Thymus (tissue), 11 donors: ENCODE measurements around the gene MYLK3. TPM values are rescaled to one million over a fixed set of nuclear protein-coding genes. Genes with fewer than 3 reads are reported as not detected.

Experiments
- DNase-seq, 9 donors: peaks; one replicate each; pipeline ENCODE4 v3.0.0-alpha.2; 2013; ENCODE audit warnings: low spot score in 9 of 9, low read depth in 6 of 9, missing footprints in 1 of 9
- H3K27ac ChIP-seq, 2 donors: one replicate each; pipeline ENCODE4 v1.5.1; 2013; ENCODE audit warnings: control low read depth in 1 of 2, low read depth in 1 of 2, low read length in 1 of 2, mild to moderate bottlenecking in 1 of 2, moderate library complexity in 1 of 2
- H3K27me3 ChIP-seq, 2 donors: one replicate each; pipeline ENCODE4 v1.5.1; 2013; ENCODE audit warnings: low read length in 1 of 2; ENCODE audit not compliant: control insufficient read depth in 2 of 2, insufficient read depth in 1 of 2
- H3K36me3 ChIP-seq, 2 donors: one replicate each; pipeline ENCODE4 v1.5.1; 2013; ENCODE audit warnings: low read length in 1 of 2, mild to moderate bottlenecking in 1 of 2, moderate library complexity in 1 of 2; ENCODE audit not compliant: control insufficient read depth in 2 of 2, insufficient read depth in 2 of 2
- H3K4me1 ChIP-seq, 2 donors: one replicate each; pipeline ENCODE4 v1.5.1; 2013; ENCODE audit warnings: low read length in 2 of 2; ENCODE audit not compliant: control insufficient read depth in 2 of 2, insufficient read depth in 2 of 2
- H3K4me3 ChIP-seq, 2 donors: one replicate each; pipeline ENCODE4 v1.5.1; 2013; ENCODE audit warnings: low read length in 2 of 2, control low read depth in 1 of 2, mild to moderate bottlenecking in 1 of 2
- H3K9me3 ChIP-seq, 2 donors: one replicate each; pipeline ENCODE4 v1.5.1; 2013; ENCODE audit warnings: low read length in 1 of 2, mild to moderate bottlenecking in 1 of 2; ENCODE audit not compliant: control insufficient read depth in 2 of 2, insufficient read depth in 1 of 2
- WGBS: extraction: QIAGEN DNeasy Blood & Tissue Kit; methylation state at CpG from one replicate; pipeline ENCODE4 v1.1.7; 2013; 5-methylcytosine and 5-hydroxymethylcytosine counted together
- polyA plus RNA-seq: library from polyadenylated mRNA; stranded (reverse); fragments of 200-250 nt; gene quantifications from one replicate; pipeline ENCODE4 v1.2.3, GENCODE V29; 2013
- total RNA-seq: library from RNA; stranded (reverse); fragments of 120-200 nt; gene quantifications from one replicate; pipeline ENCODE4 v1.2.4, GENCODE V29; 2013
- donor health status: healthy.

The MYLK3 gene
- total and polyA plus RNA-seq, 2 donors: 0.09 to 0.21 TPM

GRCh38 chr16:46765050-46765449 lies 16.9 kb upstream of the MYLK3 start:
- H3K27ac ChIP-seq: no peak overlapping the region
- H3K27me3 ChIP-seq: no peaks in the 10 kb centered on the region
- no peak overlapping the region for H3K4me3 ChIP-seq
- H3K9me3 ChIP-seq: no peaks in the 10 kb centered on the region
- DNase-seq: no peak
- WGBS: 20% methylated on average over 7 of the region's 7 CpGs
- H3K36me3 ChIP-seq: no peaks in the 10 kb centered on the region
- H3K4me1 ChIP-seq: no peaks in the 10 kb centered on the region

DNA sequence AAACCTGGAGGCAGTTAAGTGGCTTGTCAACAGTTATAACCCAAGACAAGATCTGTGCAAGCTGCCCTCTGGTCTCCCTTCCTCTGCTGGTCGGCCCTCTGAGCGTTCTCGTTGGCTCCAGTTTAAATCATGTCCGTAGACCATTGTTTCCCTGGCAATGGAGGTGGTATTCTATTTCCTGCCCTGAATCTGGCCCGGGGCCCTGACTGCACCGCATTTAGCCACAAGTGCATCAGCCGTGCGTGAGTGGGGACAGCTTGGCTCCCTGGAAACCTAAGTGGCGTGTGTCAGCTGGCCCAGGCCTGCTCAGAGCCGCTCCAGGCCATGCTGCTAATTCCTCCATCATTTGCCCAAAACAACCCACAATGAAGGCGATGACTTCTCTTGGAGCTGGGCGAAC lies 15.0 kb upstream of the MYLK3 start:
- Histone ChIP-seq H3K27me3 (no peaks in the 10 kb centered on the region), H3K9me3 (no peaks in the 10 kb centered on the region), H3K4me3 (no peak overlapping the region), H3K4me1 (no peaks in the 10 kb centered on the region), H3K36me3 (no peaks in the 10 kb centered on the region), H3K27ac (no peak overlapping the region)
- WGBS: 80% methylated on average over 12 of the region's 12 CpGs
- DNase-seq: no peak

DNA sequence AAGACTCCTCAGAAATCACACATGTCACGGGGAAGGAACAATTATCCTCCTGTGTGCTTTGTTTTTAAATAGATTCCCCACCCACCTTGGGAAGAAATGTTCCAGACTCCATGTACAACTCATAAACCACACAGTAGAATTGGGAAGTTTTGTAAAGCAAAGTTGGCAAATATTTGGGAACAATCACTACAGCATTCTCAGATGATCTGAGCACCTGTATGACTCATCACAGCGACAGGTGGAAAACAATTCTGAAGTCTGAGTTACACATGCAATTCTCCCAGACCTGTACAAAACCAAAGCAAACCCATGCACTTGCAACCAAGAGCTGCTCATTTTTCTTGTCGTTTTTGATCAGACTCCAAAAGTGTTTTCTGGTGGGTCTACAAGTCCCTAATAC lies 14.4 kb upstream of the MYLK3 start:
- no peak for DNase-seq
- 94% methylated on average over 3 of the region's 3 CpGs for WGBS
- H3K36me3 ChIP-seq: no peaks in the 10 kb centered on the region

DNA sequence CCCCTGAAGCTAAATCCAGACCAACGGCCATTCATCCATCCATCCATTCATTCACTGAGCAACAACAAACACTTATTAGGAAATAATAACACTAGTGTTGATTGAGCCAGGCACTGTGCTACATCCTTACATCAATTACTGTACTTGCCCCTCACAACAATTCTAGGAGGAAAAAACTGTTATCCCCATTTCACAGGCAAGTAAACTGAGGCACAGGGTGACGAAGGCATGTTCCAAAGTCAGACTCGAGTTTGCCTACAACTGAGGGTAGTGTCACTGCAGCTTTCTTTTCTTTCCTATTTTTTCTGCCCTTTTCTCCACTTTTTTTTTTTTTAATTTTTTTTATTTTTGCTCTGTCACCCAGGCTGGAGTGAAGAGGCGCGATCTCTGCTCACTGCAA lies 11.2 kb upstream of the MYLK3 start:
- Histone ChIP-seq H3K4me1 (no peaks in the 10 kb centered on the region), H3K4me3 (no peak overlapping the region), H3K9me3 (no peaks in the 10 kb centered on the region), H3K27me3 (no peaks in the 10 kb centered on the region), H3K27ac (no peak overlapping the region), H3K36me3 (no peaks in the 10 kb centered on the region)
- 97% methylated on average over 5 of the region's 5 CpGs for WGBS
- DNase-seq: no peak

More for the DNA sequence above, 14.4 kb upstream of the MYLK3 start:
- H3K9me3 ChIP-seq: no peaks in the 10 kb centered on the region
- H3K4me3 ChIP-seq: no peak overlapping the region
- H3K4me1 ChIP-seq: no peaks in the 10 kb centered on the region
- H3K27me3 ChIP-seq: no peaks in the 10 kb centered on the region
- no peak overlapping the region for H3K27ac ChIP-seq

DNA sequence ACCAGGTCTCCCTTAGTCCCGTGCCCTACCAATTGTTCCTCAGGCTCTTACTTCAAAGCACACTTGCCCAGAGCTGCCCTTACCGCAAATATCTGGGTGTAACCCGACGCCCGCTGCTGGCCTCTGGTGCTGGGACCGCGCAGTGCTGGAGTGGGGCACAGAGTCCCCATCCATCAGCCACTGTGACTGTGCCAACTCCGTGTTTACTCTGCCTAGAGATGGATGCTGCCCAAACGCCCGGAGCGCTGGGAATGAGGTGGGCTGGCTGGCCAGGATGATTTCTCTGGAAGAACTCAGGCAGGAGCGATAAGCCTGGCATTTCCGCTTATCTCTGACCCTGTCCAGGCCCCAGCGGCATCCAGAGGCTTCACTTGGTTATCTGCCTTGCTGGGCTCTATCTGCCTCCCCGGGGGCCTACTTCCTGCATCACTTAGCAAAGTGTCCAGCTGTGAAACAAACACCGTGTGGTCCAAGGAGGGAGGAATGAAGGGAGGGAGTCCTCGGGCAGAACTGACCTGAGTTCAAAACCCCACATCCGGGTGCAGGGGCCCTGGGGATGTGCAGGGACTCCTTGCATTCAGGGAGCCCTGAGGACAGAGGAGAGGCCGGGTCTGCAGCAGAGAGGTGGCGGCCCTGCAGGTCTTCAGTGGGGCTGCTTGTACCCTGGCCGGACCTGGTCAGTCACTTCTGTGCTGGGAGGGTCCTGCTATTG lies 9.4 kb upstream of the MYLK3 start:
- Histone ChIP-seq H3K4me1 (peaks cover 0 to 3% of the 10 kb centered on the region in 2 donors), H3K27me3 (no peaks in the 10 kb centered on the region), H3K27ac (no peak overlapping the region), H3K4me3 (no peak overlapping the region), H3K36me3 (no peaks in the 10 kb centered on the region), H3K9me3 (no peaks in the 10 kb centered on the region)
- 85% methylated on average over 21 of the region's 21 CpGs for WGBS
- no peak for DNase-seq

DNA sequence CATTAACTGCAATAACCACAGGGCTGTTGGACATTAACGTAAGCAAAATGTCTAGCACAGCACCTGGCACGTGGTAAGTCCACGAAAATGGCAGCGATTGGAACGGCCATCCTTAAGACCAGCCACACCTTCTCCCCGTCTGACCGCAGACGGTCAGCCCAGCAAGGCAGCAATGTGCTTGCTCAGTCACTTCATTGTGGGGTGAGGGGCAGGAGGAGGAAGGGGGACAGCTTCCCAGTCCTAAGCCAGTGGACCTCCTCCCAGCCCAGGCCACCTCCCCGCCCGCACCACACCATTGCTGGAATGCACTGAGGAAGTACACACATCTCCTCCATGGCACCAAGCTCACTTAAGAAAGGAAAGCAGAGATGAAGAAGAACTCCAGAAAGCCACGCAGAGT lies 8.6 kb upstream of the MYLK3 start:
- H3K4me1 ChIP-seq: peaks cover 0 to 3% of the 10 kb centered on the region in 2 donors
- no peak overlapping the region for H3K27ac ChIP-seq
- no peaks in the 10 kb centered on the region for H3K9me3 ChIP-seq
- H3K27me3 ChIP-seq: no peaks in the 10 kb centered on the region
- no peaks in the 10 kb centered on the region for H3K36me3 ChIP-seq
- 96% methylated on average over 11 of the region's 11 CpGs for WGBS
- no peak for DNase-seq
- no peak overlapping the region for H3K4me3 ChIP-seq

DNA sequence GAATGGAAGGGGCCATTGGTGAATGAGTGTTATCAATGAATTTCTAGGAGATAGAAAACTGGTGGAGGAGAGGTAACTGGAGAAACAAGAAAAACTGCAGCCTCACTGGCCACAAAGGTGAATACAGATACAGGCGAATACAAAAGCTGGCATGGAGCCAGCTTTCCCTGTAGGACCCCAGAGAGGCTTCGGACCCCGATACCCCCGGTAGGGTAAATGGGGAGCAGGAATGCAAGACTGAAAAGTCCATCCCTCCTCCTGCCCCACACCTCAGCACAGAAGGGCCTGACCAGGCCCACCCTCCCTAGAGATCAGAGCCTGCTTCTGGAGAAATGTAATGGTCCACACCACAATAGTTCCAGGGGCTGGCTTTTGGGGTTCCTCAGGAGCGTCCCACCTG lies 4.9 kb upstream of the MYLK3 start:
- H3K4me3 ChIP-seq: no peak overlapping the region
- WGBS: 87% methylated on average over 5 of the region's 5 CpGs
- DNase-seq: no peak
- no peaks in the 10 kb centered on the region for H3K36me3 ChIP-seq
- H3K27me3 ChIP-seq: no peaks in the 10 kb centered on the region
- no peak overlapping the region for H3K27ac ChIP-seq
- peaks cover 0 to 3% of the 10 kb centered on the region in 2 donors for H3K4me1 ChIP-seq
- H3K9me3 ChIP-seq: no peaks in the 10 kb centered on the region

GRCh38 chr16:46751381-46751780 lies 3.2 kb upstream of the MYLK3 start:
- Histone ChIP-seq H3K27ac (no peak overlapping the region), H3K4me3 (no peak overlapping the region), H3K27me3 (no peaks in the 10 kb centered on the region), H3K9me3 (no peaks in the 10 kb centered on the region), H3K4me1 (peaks cover 0 to 3% of the 10 kb centered on the region in 2 donors), H3K36me3 (no peaks in the 10 kb centered on the region)
- no peak for DNase-seq
- WGBS: 98% methylated on average over 7 of the region's 7 CpGs

GRCh38 chr16:46748775-46749705 lies 896 bp upstream of the MYLK3 start:
- no peak overlapping the region for H3K27ac ChIP-seq
- peaks cover 0 to 3% of the 10 kb centered on the region in 2 donors for H3K4me1 ChIP-seq
- no peaks in the 10 kb centered on the region for H3K27me3 ChIP-seq
- no peaks in the 10 kb centered on the region for H3K9me3 ChIP-seq
- 68% methylated on average over 20 of the region's 20 CpGs for WGBS
- no peak for DNase-seq
- no peak overlapping the region for H3K4me3 ChIP-seq
- no peaks in the 10 kb centered on the region for H3K36me3 ChIP-seq
